IMR-90 (cell line): ENCODE measurements around the gene RBM45.

ENCODE experiments used
- BHLHE40 ChIP-seq: fragments of 150-350 bp; IDR thresholded peaks from 2 replicates; pipeline ENCODE4 v1.6.1; 2016; ENCODE audit warnings: mild to moderate bottlenecking, low read depth, low read length
- CHD1 ChIP-seq: IDR thresholded peaks from 2 replicates; pipeline ENCODE4 v1.6.1; 2012; ENCODE audit warnings: low read depth, low read length, improper control_type of control experiment
- CTCF ChIP-seq: conservative IDR thresholded peaks from 2 replicates; pipeline ENCODE4 v1.5.1; 2012; ENCODE audit warnings: mild to moderate bottlenecking, low read depth, low read length, improper control_type of control experiment
- ELK1 ChIP-seq: fragments of 150-350 bp; IDR thresholded peaks from 2 replicates; pipeline ENCODE4 v1.6.1; 2016; ENCODE audit warnings: low read depth, mild to moderate bottlenecking, low read length, moderate library complexity, borderline replicate concordance
- MAFK ChIP-seq: IDR thresholded peaks from 2 replicates; pipeline ENCODE4 v1.6.1; 2012; ENCODE audit warnings: low read depth, low read length, improper control_type of control experiment
- MAZ ChIP-seq: IDR thresholded peaks from 2 replicates; pipeline ENCODE4 v1.6.1; 2012; ENCODE audit warnings: low read depth, mild to moderate bottlenecking, low read length, improper control_type of control experiment, moderate library complexity, borderline replicate concordance
- MXI1 ChIP-seq: IDR thresholded peaks from 2 replicates; pipeline ENCODE4 v1.6.1; 2012; ENCODE audit warnings: low read depth, mild to moderate bottlenecking, low read length, moderate library complexity, borderline replicate concordance
- POLR2A ChIP-seq: IDR thresholded peaks from 2 replicates; pipeline ENCODE4 v1.6.1; 2012; ENCODE audit warnings: mild to moderate bottlenecking, low read depth, low read length
- RCOR1 ChIP-seq: IDR thresholded peaks from 2 replicates; pipeline ENCODE4 v1.6.1; 2012; ENCODE audit warnings: mild to moderate bottlenecking, low read length, improper control_type of control experiment; ENCODE audit not compliant: insufficient replicate concordance
- RFX5 ChIP-seq: IDR thresholded peaks from 2 replicates; pipeline ENCODE4 v1.8.0; 2012; ENCODE audit warnings: low read depth, mild to moderate bottlenecking, low read length, moderate library complexity
- SMC3 ChIP-seq: fragments of 150-350 bp; IDR thresholded peaks from 2 replicates; pipeline ENCODE4 v1.6.1; 2016; ENCODE audit warnings: low read depth, mild to moderate bottlenecking, antibody characterized with exemption, low read length, moderate library complexity
- USF2 ChIP-seq: fragments of 150-350 bp; IDR thresholded peaks from 2 replicates; pipeline ENCODE4 v1.6.1; 2017; ENCODE audit warnings: mild to moderate bottlenecking, antibody characterized with exemption, low read length, low read depth

GRCh38 chr2:178119179-178119922 lies 7.1 kb downstream of the RBM45 start:
- TF ChIP-seq ELK1 (no peak), CTCF (no peak), POLR2A (no peak), USF2 (no peak), SMC3 (no peak), MXI1 (no peak), MAZ (no peak), RCOR1 (no peak), BHLHE40 (no peak), RFX5 (no peak), CHD1 (no peak), MAFK (peak; percentile 54)
